ENCODE data around the gene TENM4.

The TENM4 gene

GRCh38 chr11:79294845-79295731 is 145.7 kb downstream of the TENM4 start:
- H3K4me3 ChIP-seq (ENCODE audit: low read length) = no peak overlapping the region
- no peak for DNase-seq (ENCODE audit: low read depth)
- no peak for TF ChIP-seq CTCF (conservative IDR thresholded peaks at IDR 0.05; ENCODE audit: low read length)

GRCh38 chr11:79291948-79292347 is 148.9 kb downstream of the TENM4 start:
- no peak overlapping the region for H3K4me3 ChIP-seq (ENCODE audit: low read length)
- TF ChIP-seq CTCF (conservative IDR thresholded peaks at IDR 0.05; ENCODE audit: low read length) = no peak
- DNase-seq (ENCODE audit: low read depth) = peak; percentile 32

- TF ChIP-seq CTCF (conservative IDR thresholded peaks at IDR 0.05; ENCODE audit: low read length) = no peak
- no peak overlapping the region for H3K4me3 ChIP-seq (ENCODE audit: low read length)
- DNase-seq (ENCODE audit: low read depth) = no peak
Measured at GRCh38 chr11:79290761-79291160, 150.1 kb downstream of the TENM4 start.

GRCh38 chr11:79287952-79288351 is 152.9 kb downstream of the TENM4 start:
- DNase-seq (ENCODE audit: low read depth) = no peak
- no peak for TF ChIP-seq CTCF (conservative IDR thresholded peaks at IDR 0.05; ENCODE audit: low read length)
- H3K4me3 ChIP-seq (ENCODE audit: low read length) = no peak overlapping the region

- TF ChIP-seq CTCF (conservative IDR thresholded peaks at IDR 0.05; ENCODE audit: low read length) = no peak
- peak; percentile 55 for DNase-seq (ENCODE audit: low read depth)
- H3K4me3 ChIP-seq (ENCODE audit: low read length) = no peak overlapping the region
Measured at GRCh38 chr11:79285756-79286155, 155.1 kb downstream of the TENM4 start.

- no peak overlapping the region for H3K4me3 ChIP-seq (ENCODE audit: low read length)
- DNase-seq (ENCODE audit: low read depth) = no peak
- TF ChIP-seq CTCF (conservative IDR thresholded peaks at IDR 0.05; ENCODE audit: low read length) = no peak
Measured at GRCh38 chr11:79276736-79277325, 164.0 kb downstream of the TENM4 start.

All from AG10803 (cell line).